ENCODE data around the gene MTX3. TPM values are rescaled to one million over a fixed set of nuclear protein-coding genes. Genes with fewer than 3 reads are reported as not detected.

Gene MTX3
- total RNA-seq, 3 donors from 2014 or later (not counting 1 experiment from before 2014, with no cell fraction given): 10.6 to 13.6 (median 10.9) TPM

GRCh38 chr5:80002677-80003076 is 11.6 kb upstream of the MTX3 start:
- Histone ChIP-seq H3K27me3 (ENCODE audit: control insufficient read depth, insufficient read depth, low read length) (no peaks in the 10 kb centered on the region), H3K36me3 (ENCODE audit: control insufficient read depth, insufficient read depth, low read length) (no peaks in the 10 kb centered on the region), H3K4me3 (ENCODE audit: low read length) (no peak overlapping the region), H3K4me1 (ENCODE audit: control insufficient read depth, insufficient read depth, low read length) (no peaks in the 10 kb centered on the region), H3K27ac (ENCODE audit: low read length) (no peak overlapping the region), H3K9me3 (ENCODE audit: control insufficient read depth, insufficient read depth, low read length) (no peaks in the 10 kb centered on the region)
- peaks cover 1% of the 10 kb centered on the region for H3K36me3 Mint-ChIP-seq
- ATAC-seq (no peak), DNase-seq (no peak)
- no peaks in the 10 kb centered on the region for H3K9me3 Mint-ChIP-seq
- no peaks in the 10 kb centered on the region for H3K4me1 Mint-ChIP-seq
- TF ChIP-seq CTCF (IDR thresholded peaks at IDR 0.05): no peak
- intact Hi-C loops (cut with micrococcal nuclease): no loop called here
- H3K27me3 Mint-ChIP-seq (ENCODE audit: low read depth in 2 of 2): peaks cover 19 to 32% of the 10 kb centered on the region in 2 donors
- no CpG with 5 or more reads among the region's 1 CpG for WGBS (ENCODE audit: insufficient coverage)
- no peak overlapping the region for H3K4me3 Mint-ChIP-seq
- no peak overlapping the region for H3K27ac Mint-ChIP-seq

- Mint-ChIP-seq H3K27me3 (ENCODE audit: low read depth in 2 of 2) (peaks cover 37 to 56% of the 10 kb centered on the region in 2 donors), H3K4me1 (no peaks in the 10 kb centered on the region), H3K27ac (no peak overlapping the region), H3K36me3 (peaks cover 7% of the 10 kb centered on the region), H3K4me3 (no peak overlapping the region), H3K9me3 (no peaks in the 10 kb centered on the region)
- Histone ChIP-seq H3K4me3 (ENCODE audit: low read length) (no peak overlapping the region), H3K9me3 (ENCODE audit: control insufficient read depth, insufficient read depth, low read length) (no peaks in the 10 kb centered on the region), H3K27me3 (ENCODE audit: control insufficient read depth, insufficient read depth, low read length) (peaks cover 12% of the 10 kb centered on the region), H3K36me3 (ENCODE audit: control insufficient read depth, insufficient read depth, low read length) (no peaks in the 10 kb centered on the region), H3K27ac (ENCODE audit: low read length) (no peak overlapping the region), H3K4me1 (ENCODE audit: control insufficient read depth, insufficient read depth, low read length) (no peaks in the 10 kb centered on the region)
- DNase-seq (no peak), ATAC-seq (no peak)
- intact Hi-C loops (cut with micrococcal nuclease): no loop called here
- no CpG with 5 or more reads among the region's 1 CpG for WGBS (ENCODE audit: insufficient coverage)
- TF ChIP-seq CTCF (IDR thresholded peaks at IDR 0.05): no peak
Measured at GRCh38 chr5:79999722-80000121, 8.7 kb upstream of the MTX3 start.

- H3K36me3 ChIP-seq (ENCODE audit: control insufficient read depth, insufficient read depth, low read length): peaks cover 2% of the 10 kb centered on the region
- H3K4me3 Mint-ChIP-seq: no peak overlapping the region
- no peak overlapping the region for H3K27ac ChIP-seq (ENCODE audit: low read length)
- WGBS (ENCODE audit: insufficient coverage): no CpG with 5 or more reads among the region's 2 CpGs
- H3K4me1 Mint-ChIP-seq: peaks cover 18 to 19% of the 10 kb centered on the region in 2 donors
- H3K27ac Mint-ChIP-seq: no peak overlapping the region
- TF ChIP-seq CTCF (IDR thresholded peaks at IDR 0.05): no peak
- intact Hi-C loops (cut with micrococcal nuclease): no loop called here
- no peaks in the 10 kb centered on the region for H3K9me3 ChIP-seq (ENCODE audit: control insufficient read depth, insufficient read depth, low read length)
- H3K4me3 ChIP-seq (ENCODE audit: low read length): no peak overlapping the region
- peaks cover 24 to 40% of the 10 kb centered on the region in 2 donors for H3K27me3 Mint-ChIP-seq (ENCODE audit: low read depth in 2 of 2)
- DNase-seq (no peak), ATAC-seq (no peak)
- peaks cover 7% of the 10 kb centered on the region for H3K36me3 Mint-ChIP-seq
- peaks cover 15% of the 10 kb centered on the region for H3K4me1 ChIP-seq (ENCODE audit: control insufficient read depth, insufficient read depth, low read length)
- H3K9me3 Mint-ChIP-seq: no peaks in the 10 kb centered on the region
- peaks cover 12% of the 10 kb centered on the region for H3K27me3 ChIP-seq (ENCODE audit: control insufficient read depth, insufficient read depth, low read length)
Measured at GRCh38 chr5:79992891-79993657, 2.0 kb upstream of the MTX3 start.

Measured in natural killer cell (primary cell).